Occipital lobe (tissue), 2 donors: ENCODE measurements around the gene ZBTB25. TPM values are rescaled to one million over a fixed set of nuclear protein-coding genes. Genes with fewer than 3 reads are reported as not detected.
A peak's percentile ranks its signal among the peaks of the same experiment; 100 is the strongest.

ENCODE experiments used
- DNase-seq: peaks from one replicate; lab custom pipeline; 2025; lab: John Stamatoyannopoulos, UW
- total RNA-seq: library from RNA; depleted of rRNA; stranded (reverse); fragments of >200 nt; gene quantifications from one replicate; pipeline ENCODE4 v1.2.3, GENCODE V29; 2014

ZBTB25 gene
- total RNA-seq, 1 donor from 2014 or later: 17.2 TPM

DNA sequence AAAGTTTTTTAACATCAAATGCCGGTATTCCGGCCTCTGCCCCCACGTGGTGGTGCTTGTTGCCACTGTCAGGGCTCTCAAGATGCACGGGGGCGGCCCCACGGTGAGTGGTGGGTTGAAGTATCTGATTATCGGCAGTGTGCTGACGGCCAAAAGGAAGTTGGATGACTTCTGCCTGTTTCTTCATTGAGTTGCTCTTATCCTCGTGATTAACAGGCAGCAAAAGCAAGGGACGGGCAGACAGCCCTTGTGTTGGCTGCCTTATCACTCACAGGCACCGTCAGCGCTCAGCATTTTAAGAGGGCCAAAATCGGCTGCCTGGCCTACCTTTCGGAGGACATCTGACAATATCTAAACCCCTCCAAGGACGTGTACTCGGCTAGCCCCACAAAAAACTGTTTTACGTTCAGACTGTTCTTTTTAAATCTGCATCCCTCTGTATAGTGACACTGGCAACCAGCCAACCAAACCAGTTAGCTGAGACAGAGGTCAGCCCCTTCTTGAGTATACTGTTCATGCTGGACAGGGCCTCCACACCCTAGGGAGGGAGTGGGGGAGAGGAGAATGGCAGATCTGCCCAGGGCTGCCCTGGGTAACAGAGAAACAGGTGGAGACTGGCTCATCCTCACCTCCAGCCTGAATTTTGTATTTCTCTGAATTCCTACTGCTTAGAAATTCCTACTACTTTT is 61.2 kb downstream of the ZBTB25 start:
- DNase-seq: no peak

DNA sequence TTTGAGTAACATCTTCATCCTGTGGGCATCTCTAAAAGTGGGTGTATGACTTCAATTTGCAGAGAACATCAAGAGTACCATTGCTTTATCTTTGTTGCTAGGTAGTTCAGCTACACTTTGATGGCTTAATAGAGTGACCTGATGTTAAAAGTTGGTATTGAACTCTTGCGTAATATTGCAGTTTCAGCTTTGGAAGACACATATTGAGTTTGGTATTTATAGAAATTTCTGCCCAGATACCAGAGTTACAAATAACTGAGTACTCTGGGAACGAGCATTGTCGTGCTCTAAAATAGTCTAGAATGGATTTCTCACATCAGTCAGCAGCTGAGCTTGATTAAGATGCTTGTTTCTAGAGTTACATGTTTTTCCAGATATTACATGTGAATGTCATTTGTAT is 63.1 kb downstream of the ZBTB25 start:
- no peak for DNase-seq

DNA sequence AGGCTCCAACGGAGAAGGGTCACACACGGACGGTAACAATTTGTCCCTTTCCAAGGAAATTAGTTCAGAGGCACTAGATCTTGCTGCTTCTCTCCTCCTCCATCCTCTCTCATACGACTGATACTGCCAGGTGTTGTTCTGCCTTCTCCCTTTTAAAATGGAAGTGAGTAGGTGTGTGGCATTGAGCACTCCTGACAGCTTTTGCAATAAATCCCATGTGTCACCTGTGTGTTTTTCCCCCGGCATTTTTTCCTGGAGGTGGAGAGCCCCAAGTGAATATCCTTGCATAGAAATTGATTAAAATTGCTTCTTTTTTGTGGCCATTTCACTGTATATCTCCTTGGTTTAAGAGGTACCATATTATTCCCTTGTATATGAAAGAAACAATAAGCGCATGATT is 64.5 kb downstream of the ZBTB25 start:
- no peak for DNase-seq

DNA sequence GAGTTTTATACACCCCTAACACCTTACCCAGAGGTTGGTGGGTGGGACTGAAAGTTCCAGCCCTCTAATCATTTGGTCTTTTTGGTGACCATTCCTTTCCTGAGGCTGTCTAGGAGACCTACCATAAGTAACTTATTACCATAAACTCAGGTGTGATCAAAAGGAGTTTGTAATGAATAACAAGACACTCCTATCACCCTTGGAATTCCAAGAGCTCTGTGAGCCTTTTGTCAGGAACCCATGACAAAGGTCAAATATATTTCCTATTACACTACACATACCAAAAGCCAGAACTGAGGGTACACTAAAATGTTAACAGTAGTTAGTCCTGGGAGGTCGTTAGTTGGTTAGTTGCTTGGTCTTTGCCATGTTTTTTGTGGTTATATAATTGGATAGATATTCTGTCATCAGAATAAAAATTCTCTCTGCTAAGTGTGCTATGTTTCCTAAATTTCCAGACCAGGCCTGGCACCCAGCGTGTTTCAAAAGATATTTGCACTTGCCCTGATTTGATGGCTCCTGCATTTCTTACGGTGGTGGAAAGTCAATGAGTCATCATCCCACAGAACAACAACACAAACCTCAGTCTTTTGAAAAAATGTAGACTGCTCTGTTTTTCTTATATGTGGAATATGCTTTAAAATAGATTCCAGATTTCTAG is 65.3 kb downstream of the ZBTB25 start:
- peak; percentile 4 for DNase-seq

DNA sequence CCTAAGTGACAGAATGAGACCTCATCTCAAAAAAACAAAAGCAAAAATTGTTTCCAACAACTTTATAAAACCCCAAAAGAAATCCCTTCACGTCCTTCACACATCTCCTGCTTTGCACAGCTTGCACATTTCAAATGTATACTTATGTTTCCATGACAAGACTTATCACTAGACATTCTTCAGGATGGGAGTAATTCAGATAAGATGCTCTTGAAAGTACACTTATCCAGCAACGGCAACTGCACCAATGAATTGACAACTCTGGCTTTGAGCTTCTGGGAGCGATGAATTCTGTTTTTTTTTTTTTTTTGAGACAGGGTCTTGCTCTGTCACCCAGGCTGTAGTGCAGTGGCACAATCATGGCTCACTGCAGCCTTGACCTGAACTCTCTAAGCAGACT is 69.1 kb downstream of the ZBTB25 start:
- no peak for DNase-seq

DNA sequence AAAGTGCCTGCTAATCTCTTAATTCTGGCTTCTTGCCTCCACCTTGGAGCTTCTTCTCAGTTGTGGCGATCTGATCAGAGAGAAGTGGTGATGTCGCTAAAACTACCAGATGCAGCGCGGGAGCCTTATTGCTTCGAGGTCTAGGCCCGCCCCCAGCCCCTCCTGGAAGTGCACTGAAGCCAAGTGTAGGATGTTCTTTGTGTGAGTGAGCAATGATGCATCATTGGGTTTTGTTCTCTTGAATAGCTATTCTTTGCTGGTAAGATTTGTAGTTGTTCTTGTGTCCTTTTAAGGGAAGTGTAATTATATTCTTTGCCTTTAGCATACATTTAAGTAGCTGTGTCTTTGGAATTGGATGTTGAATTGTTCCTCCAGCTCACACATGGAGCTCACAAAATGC is 79.7 kb downstream of the ZBTB25 start:
- DNase-seq: peak; percentile 48

DNA sequence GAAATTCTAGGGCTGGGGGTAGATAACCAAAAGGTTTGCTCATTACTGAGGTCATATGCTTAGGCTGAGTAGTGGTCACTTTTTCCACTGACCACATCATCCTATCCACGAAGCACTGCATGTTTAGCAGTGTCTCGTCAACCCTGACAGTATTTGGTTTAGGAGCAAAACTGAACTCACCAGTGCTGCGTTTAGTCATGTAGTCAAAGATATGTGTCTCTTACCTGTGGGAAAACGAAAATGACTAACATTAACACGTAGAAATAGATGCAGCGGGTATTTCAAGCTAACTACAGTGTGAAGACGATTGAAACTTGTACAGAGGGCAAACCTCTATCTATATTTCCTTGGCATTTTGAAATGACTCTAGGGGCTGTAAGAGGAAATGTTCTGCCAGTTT is 80.9 kb downstream of the ZBTB25 start:
- DNase-seq: no peak

DNA sequence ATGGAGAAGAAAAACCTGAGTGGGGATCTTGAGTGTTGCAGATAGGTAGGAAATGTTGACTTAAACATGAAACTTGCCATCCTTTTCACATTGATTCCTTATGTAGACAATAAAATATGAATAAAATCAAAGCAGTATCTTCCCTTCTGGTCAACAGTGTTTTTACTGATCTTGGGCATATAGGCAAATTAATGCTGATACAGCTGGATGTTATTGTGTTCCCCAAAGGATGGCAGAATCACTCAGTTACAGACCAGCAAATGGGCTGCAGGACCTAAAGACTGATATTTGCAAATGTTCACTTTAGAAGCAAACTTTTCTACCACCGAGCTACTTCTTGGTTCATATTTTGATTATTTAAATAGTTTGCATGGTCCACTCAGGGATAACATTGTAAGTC is 81.6 kb downstream of the ZBTB25 start:
- no peak for DNase-seq

DNA sequence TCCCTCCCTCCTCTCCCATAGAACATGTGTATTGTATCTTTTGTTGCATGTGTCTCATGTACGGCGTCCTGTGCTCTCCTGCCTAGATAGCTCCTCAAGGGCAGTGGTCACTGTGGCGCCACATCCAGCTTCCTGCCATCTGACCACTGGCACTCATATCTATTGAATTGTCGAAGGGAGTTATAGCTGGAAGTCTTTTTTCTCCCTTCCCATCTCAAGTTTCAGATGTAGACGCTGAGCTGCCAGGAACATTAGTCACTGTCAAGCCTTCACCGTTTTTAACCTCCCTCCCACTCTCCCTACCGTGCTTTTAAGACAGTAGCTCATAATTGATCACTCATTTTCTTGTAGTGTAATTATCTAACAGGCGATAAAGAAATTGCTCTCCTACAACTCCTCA is 82.5 kb downstream of the ZBTB25 start:
- peak; percentile 4 for DNase-seq

DNA sequence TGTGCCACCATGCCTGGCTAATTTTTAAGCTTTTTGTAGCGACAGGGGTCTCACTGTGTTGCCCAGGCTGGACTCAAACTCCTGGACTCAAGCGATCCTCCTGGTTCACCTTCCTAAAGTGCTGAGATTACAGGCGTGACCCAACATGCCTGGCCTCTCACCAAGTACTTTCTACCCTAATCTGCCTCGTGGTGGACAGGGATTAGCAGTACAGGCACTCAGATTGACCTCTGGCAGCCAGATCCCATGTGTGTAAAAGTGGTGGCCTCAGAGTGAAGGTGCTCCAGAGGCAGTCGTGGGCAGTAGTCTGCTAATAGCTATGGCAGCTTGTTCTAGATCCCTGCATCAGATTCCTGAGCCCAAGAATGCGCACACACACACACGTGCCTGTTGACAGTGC is 84.6 kb downstream of the ZBTB25 start:
- DNase-seq: no peak

DNA sequence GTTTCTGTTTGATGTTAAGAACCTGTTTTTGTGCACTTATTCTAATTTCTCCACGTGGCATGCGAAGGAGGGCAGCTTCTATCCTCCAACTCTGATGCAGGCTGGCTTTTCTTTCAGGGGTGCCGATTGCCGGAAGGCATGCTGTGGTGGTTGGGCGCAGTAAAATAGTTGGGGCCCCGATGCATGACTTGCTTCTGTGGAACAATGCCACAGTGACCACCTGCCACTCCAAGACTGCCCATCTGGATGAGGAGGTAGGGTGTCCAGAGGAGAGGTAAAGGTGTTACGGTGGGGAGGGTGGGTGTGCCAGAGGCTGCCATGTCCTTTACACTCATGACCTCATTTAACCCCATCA is 85.9 kb downstream of the ZBTB25 start:
- no peak for DNase-seq

DNA sequence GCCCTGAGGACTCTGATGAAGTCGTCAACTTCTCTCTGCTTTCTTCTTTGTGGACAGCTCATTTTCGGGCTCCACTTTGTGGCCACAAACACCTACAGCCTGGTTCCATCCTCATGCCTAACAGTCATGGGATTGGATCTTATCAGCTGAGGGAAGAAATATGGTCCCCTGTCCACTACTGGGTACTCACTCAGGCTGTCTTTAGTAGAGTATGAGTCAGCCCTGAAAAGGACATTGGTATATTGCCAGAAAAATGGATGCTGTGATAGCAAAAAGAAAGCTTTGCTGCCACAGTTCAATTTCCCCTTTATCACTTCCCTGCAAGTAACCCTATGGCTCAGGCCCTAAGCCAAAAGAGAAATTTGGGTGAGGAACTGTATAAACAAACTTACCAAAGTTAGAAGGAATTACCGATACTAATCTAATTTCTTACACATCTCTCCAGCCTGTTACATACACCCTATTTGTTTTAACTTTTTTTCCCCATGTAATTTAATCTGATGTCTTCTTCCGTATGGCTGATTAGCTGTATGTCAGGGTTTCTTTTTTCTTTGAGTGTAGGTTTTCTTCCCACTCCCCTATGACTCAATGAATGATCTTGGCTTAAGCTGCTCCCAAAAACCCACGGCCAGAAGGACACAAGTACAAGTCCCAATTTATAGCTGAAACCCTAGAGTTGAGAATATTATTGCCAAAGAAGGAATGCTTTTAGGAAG is 86.4 kb downstream of the ZBTB25 start:
- no peak for DNase-seq

DNA sequence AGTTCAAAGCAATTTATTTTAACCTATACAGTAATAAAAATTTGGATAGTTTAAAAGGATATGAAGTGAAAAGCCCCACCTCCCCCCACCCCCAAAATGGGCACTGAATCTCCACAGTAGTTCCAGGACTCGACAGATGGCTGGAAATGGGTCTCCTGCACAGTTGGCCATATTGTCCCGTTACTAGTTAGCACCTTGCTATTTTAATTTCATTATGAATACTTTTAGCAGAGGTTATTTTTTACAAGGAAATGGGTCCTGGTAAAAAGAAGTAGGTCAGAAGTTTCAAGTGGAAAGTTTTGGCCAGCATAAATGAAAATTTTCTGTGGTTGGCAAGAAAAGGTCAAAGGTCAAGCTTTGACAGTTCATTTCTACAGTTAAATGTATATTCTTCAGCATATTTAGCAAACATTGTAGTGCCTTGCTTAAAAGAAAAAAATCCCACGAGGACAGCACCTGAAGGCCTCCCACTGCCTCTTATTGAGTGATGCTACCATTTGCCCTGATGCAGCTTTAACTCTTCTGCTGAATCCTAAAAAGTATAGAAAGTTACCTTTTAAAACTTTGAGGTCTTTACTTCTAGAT is 87.2 kb downstream of the ZBTB25 start:
- DNase-seq: no peak

DNA sequence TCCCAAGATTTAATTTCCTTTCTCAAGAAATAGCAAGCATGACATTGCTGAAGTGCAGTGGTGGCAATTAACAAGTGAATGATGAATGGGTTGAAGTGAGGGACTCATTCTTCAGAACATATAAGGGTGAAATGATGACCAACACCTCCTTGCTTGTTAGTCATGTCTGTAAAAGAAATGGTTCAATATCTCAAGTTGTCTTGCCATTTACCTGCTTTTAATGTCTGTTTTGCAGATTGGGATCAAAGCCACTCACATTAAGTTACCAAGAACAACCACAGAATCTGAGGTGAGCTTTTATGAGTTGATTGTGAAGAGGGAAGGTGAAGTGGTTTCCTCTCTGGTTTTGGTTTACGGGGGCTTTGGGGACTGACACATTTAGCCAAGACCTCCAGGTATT is 91.4 kb downstream of the ZBTB25 start:
- DNase-seq: no peak

DNA sequence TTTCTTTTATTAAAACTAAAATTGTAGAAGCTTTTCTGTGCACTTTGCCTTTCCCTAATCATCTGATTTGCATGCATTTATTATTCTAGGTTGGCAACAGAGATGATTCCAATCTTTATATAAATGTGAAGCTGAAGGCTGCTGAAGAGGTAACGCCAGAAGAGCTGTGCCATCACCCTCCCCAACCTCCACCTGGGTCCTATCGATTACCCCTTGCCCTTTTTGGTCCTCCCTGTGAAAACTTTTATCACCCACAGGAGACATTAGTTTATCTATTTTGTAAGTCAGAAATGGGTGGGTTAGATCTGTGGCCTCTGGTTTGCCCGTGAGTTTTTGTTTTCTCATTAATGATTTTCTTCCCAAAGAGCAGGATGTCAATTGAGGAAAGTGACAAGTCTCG is 92.6 kb downstream of the ZBTB25 start:
- DNase-seq: no peak

DNA sequence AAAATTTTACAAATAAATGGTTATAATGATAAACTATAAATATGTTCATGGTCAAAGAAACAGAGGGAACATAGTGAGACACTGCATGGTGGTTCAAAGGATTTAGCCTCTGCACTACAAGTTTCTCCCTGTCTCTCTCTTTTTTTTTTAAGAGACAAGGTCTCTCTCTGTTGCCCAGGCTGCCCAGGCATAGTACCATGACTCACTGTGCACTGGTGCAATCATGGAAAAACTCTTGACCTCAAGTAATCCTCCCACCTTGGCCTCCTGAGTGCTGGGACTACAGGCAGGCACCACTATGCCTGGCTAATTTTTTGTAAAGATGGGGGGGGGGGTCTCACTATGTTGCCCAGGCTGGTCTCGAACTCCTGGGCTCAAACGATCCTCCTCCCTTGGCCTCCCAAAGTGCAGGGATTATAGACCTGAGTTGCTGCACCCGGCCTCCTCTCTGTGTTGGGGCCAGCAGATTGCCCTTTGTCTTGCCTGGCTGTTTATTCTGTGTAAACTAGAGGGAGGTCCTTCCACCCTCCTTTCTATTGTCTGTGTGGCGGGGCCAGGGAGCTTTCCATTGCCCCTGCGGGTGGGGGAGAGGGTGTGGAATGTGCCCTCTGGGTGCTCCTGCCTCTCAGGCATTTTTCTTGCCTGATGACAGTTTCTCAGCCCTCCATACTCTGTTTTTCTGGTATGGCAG is 93.4 kb downstream of the ZBTB25 start:
- DNase-seq: no peak

DNA sequence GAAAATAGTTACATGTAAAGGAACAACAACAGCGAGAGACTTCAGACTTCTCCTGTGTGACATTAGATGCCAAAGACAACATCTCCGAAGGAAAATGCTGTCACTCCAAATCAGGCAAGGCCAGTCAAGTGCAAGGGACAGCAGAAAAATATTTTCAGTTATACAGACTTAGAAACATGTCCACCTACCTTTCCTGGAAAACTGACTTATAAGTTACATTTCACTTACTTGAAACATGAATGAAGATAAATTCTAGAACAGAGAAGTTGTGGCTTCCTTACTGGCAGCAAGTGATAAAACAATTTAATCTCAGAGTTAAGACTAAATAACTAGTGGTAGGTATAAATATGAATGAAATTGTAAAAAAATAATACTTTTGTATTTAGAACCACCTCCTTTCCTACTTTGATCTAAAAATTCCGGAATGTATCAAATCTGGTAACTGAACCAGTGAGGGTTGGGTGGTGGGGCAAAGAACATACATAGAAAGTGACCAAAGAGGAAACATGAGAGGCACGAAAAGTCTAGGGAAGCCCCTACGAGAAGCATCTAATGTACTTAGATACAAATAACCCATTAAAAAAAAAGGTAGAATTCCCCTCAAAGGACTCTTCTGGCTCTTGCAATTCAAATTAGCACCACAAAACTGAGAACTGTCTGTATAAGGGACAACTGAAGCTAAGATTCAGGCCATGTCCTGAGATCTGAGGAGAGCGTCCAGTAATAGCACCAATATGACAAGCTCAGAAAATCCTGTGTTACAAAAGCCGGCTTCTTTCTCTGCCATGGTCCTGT is 94.3 kb downstream of the ZBTB25 start:
- DNase-seq: no peak

DNA sequence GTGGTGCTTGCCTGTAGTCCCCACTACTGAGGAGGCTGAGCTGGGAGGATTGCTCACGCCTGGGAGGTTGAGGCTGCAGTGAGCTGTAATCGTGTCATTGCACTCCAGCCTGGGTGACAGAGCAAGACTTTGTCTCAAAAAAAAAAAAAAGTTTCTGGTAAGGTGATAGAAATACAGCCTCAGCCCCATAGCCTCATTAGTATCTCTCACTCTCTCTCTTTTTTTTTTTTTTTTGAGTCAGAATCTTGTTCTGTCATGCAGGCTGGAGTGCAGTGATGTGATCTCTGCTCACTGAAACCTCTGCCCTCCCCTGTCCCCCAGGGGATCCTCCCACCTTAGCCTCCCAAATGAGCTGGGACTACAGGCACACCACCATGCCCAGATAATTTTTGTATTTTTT is 96.3 kb downstream of the ZBTB25 start:
- no peak for DNase-seq

DNA sequence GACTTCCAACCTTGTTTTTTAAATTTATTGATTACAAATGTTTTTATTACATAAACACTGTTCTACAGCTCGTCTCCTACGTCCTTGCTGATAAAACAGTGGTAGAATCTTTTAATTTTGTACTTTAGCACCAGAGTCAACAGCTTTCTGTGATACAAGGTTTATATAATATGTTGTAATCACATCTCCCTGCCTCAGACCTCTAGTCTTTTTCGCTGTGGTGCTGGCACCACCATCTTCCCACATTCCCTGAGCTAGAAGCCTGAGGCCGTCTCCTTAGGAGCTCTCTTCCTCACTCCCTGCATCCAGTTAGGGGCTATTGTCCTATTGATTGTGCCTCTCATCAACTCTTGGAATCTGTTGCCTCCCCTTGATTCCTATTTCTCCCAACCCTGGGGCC is 98.3 kb downstream of the ZBTB25 start:
- no peak for DNase-seq

DNA sequence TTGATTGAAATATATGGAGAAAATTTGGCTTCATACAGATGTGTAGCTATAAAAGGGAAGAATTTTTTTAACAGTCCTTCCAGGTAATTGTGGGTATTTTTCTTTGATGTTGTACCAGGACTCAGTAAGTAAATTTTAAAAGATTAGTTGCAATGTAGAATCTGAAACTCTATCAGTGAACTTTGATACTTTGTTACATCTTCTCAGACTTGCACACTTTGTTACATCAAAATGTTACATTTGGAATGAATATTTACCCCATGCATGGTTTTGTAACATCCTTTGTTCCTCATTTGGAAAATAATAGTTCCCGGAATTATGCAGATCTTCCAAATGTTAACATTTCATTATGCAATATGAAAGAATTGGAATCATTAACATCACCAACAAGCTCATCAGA is 101.7 kb downstream of the ZBTB25 start:
- no peak for DNase-seq

DNA sequence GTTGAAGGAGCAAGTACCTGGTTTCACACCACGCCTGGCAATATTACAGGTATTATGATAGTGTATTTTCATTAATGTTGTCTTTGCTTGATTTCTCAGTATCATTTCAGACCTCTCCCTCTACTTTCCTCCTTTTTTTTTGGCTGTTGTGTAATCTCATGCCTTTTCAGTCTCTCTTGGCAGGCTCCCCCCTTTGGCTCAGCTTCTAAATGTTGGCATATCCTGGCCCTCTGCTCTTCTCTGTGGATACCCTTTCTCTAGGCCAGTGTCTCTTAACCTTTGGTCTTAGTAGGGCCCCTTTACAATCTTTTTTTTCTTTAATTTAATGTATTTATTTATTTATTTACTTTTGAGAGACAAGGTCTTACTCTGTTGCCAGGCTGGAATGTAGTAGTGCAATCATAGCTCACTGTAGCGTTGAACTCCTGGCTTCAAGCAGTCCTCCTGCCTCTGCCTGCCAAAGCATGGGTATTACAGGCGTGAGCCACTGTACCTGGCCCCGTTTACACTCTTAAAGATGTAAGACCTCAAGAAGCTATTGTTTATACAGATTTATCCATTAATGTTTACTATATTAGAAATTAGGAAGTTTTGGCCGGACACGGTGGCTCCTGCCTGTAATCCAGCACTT is 102.7 kb downstream of the ZBTB25 start:
- DNase-seq: no peak
